K562 (cell line): Measurements from ENCODE around the gene PREX1.

Experiments used
- BCL6 ChIP-seq: fragments of 250-450 bp; sonication (Bioruptor Pico); IDR thresholded peaks from 2 replicates; pipeline ENCODE4 v1.4.0; 2020
- FOXK2 ChIP-seq, 2 experiments: fragments of 450-650 bp; IDR thresholded peaks in 1 of 2; conservative IDR thresholded peaks in 1 of 2; 2 replicates each; pipeline ENCODE4 v1.6.1; 2016; ENCODE audit warnings: low read depth in 2 of 2, mild to moderate bottlenecking in 1 of 2
- ILF3 ChIP-seq: fragments of 450-650 bp; IDR thresholded peaks from 2 replicates; pipeline ENCODE4 v1.6.1; 2018; ENCODE audit warnings: antibody characterized with exemption, mild to moderate bottlenecking, moderate library complexity, borderline replicate concordance
- JUN ChIP-seq, 2 experiments: sonication (generic) in 1 of 2; formaldehyde crosslinking in 1 of 2; IDR thresholded peaks; 2 replicates each; pipeline versions ENCODE4 v1.6.1 to v1.8.0; 2012 to 2022; ENCODE audit warnings: borderline replicate concordance in 2 of 2, mild to moderate bottlenecking in 2 of 2, improper control_type of control experiment in 1 of 2, low read depth in 1 of 2, low read length in 1 of 2, missing genetic modification reagents in 1 of 2
- PHF8 ChIP-seq: fragments of 200-600 bp; sonication (generic); IDR thresholded peaks from 2 replicates; pipeline ENCODE4 v1.6.1; 2012; ENCODE audit warnings: mixed run types, mild to moderate bottlenecking, inconsistent platforms, low read length, moderate library complexity, borderline replicate concordance
- POLR2AphosphoS5 ChIP-seq: IDR thresholded peaks from 2 replicates; pipeline ENCODE4 v1.6.1; 2011; ENCODE audit warnings: mild to moderate bottlenecking, low read depth, low read length, moderate library complexity; ENCODE audit not compliant: control insufficient read depth, insufficient read depth
- SOX6 ChIP-seq: fragments of 450-650 bp; IDR thresholded peaks from 2 replicates; pipeline ENCODE4 v1.6.1; 2014; ENCODE audit warnings: mild to moderate bottlenecking
- SUPT5H ChIP-seq: fragments of 450-650 bp; IDR thresholded peaks from 2 replicates; pipeline ENCODE4 v1.6.1; 2016
- U2AF1 ChIP-seq: fragments of 200-400 bp; formaldehyde crosslinking; optimal IDR thresholded peaks from 2 replicates; pipeline ENCODE3; 2017; ENCODE audit warnings: mild to moderate bottlenecking, low read depth, low read length, moderate library complexity
- TF ChIP-seq, protein P1 (sequence below), 3 experiments: IDR thresholded peaks in 2 of 3; conservative IDR thresholded peaks in 1 of 3; 2 replicates each; pipeline ENCODE4 v1.5.1; 2011 to 2012; ENCODE audit warnings: low read length in 3 of 3, mild to moderate bottlenecking in 3 of 3, control low read depth in 2 of 3, improper control_type of control experiment in 1 of 3, inconsistent platforms in 1 of 3, low read depth in 1 of 3, mixed read lengths in 1 of 3, moderate library complexity in 1 of 3; ENCODE audit not compliant: insufficient read depth in 2 of 3
- TF ChIP-seq, protein P2 (sequence below): fragments of 250-450 bp; sonication (Bioruptor Pico); IDR thresholded peaks from 2 replicates; pipeline ENCODE4 v1.5.0; 2020; ENCODE audit warnings: mild to moderate bottlenecking
- TF ChIP-seq, protein P3 (sequence below): sonication (generic); formaldehyde crosslinking; IDR thresholded peaks from 2 replicates; pipeline ENCODE4 v1.8.0; 2023; ENCODE audit warnings: missing genetic modification reagents, mild to moderate bottlenecking, borderline replicate concordance

DNA sequence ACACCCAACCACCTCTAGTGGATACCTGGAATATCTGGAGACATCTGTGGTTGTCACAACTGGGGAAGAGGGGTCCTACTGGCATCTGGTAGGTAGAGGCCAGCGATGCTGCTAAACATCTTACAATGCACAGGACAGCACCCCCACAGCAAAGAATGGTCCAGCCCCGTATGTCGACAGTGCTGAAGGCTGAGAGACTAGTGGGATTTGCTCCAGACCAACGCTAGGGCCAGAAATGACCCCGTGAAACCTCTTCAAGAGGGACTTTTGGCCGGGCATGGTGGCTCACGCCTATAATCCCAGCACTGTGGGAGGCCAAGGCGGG lies 7.2 kb downstream of the PREX1 start:
- TF ChIP-seq FOXK2 (conservative IDR thresholded peaks at IDR 0.05 in 1 of 2, IDR thresholded peaks at IDR 0.05 in 1 of 2; ENCODE audit: low read depth in 2 of 2) (no peak), POLR2AphosphoS5 (no peak), ILF3 (no peak), SUPT5H (no peak), BCL6 (CRISPR knock-in tag) (no peak), PHF8 (no peak), U2AF1 (no peak), SOX6 (no peak), JUN (IDR thresholded peaks at IDR 0.05; ENCODE audit: borderline replicate concordance, low read depth, low read length) (no peak), JUN (CRISPR knock-in tag; IDR thresholded peaks at IDR 0.05; ENCODE audit: borderline replicate concordance) (no peak)
- TF ChIP-seq, protein P1, sequence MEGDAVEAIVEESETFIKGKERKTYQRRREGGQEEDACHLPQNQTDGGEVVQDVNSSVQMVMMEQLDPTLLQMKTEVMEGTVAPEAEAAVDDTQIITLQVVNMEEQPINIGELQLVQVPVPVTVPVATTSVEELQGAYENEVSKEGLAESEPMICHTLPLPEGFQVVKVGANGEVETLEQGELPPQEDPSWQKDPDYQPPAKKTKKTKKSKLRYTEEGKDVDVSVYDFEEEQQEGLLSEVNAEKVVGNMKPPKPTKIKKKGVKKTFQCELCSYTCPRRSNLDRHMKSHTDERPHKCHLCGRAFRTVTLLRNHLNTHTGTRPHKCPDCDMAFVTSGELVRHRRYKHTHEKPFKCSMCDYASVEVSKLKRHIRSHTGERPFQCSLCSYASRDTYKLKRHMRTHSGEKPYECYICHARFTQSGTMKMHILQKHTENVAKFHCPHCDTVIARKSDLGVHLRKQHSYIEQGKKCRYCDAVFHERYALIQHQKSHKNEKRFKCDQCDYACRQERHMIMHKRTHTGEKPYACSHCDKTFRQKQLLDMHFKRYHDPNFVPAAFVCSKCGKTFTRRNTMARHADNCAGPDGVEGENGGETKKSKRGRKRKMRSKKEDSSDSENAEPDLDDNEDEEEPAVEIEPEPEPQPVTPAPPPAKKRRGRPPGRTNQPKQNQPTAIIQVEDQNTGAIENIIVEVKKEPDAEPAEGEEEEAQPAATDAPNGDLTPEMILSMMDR (IDR thresholded peaks at IDR 0.05 in 2 of 3, conservative IDR thresholded peaks at IDR 0.05 in 1 of 3; ENCODE audit: insufficient read depth in 2 of 3, low read depth in 1 of 3, low read length in 3 of 3) = no peak
- TF ChIP-seq, protein P2, sequence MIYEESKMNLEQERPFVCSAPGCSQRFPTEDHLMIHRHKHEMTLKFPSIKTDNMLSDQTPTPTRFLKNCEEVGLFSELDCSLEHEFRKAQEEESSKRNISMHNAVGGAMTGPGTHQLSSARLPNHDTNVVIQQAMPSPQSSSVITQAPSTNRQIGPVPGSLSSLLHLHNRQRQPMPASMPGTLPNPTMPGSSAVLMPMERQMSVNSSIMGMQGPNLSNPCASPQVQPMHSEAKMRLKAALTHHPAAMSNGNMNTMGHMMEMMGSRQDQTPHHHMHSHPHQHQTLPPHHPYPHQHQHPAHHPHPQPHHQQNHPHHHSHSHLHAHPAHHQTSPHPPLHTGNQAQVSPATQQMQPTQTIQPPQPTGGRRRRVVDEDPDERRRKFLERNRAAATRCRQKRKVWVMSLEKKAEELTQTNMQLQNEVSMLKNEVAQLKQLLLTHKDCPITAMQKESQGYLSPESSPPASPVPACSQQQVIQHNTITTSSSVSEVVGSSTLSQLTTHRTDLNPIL (CRISPR knock-in tag) = no peak
- TF ChIP-seq, protein P3, sequence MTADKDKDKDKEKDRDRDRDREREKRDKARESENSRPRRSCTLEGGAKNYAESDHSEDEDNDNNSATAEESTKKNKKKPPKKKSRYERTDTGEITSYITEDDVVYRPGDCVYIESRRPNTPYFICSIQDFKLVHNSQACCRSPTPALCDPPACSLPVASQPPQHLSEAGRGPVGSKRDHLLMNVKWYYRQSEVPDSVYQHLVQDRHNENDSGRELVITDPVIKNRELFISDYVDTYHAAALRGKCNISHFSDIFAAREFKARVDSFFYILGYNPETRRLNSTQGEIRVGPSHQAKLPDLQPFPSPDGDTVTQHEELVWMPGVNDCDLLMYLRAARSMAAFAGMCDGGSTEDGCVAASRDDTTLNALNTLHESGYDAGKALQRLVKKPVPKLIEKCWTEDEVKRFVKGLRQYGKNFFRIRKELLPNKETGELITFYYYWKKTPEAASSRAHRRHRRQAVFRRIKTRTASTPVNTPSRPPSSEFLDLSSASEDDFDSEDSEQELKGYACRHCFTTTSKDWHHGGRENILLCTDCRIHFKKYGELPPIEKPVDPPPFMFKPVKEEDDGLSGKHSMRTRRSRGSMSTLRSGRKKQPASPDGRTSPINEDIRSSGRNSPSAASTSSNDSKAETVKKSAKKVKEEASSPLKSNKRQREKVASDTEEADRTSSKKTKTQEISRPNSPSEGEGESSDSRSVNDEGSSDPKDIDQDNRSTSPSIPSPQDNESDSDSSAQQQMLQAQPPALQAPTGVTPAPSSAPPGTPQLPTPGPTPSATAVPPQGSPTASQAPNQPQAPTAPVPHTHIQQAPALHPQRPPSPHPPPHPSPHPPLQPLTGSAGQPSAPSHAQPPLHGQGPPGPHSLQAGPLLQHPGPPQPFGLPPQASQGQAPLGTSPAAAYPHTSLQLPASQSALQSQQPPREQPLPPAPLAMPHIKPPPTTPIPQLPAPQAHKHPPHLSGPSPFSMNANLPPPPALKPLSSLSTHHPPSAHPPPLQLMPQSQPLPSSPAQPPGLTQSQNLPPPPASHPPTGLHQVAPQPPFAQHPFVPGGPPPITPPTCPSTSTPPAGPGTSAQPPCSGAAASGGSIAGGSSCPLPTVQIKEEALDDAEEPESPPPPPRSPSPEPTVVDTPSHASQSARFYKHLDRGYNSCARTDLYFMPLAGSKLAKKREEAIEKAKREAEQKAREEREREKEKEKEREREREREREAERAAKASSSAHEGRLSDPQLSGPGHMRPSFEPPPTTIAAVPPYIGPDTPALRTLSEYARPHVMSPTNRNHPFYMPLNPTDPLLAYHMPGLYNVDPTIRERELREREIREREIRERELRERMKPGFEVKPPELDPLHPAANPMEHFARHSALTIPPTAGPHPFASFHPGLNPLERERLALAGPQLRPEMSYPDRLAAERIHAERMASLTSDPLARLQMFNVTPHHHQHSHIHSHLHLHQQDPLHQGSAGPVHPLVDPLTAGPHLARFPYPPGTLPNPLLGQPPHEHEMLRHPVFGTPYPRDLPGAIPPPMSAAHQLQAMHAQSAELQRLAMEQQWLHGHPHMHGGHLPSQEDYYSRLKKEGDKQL (CRISPR knock-in tag) = no peak
